ENCODE measurements around the gene CTBP2.

Gene CTBP2

DNA sequence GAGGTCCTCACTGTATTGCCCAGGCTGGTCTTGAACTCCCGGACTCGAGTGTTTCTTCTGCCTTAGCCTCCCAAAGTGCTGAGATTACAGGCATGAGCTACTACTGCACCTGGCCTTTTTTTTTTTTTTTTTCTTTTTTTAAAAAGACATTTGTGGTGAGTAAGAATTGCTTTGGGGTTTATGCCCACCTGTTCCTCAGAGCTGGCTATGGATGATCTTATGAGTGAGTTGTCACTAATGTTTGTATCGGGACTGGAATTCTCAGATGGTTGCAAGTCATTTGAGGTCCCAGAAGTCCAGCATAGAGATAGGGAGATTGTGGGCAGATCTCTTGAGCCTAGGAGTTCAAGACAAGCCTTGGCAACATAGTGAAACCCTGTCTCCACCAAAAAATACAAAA lies 183.2 kb downstream of the CTBP2 start:
- no peak for DNase-seq (ENCODE audit: low spot score)

DNA sequence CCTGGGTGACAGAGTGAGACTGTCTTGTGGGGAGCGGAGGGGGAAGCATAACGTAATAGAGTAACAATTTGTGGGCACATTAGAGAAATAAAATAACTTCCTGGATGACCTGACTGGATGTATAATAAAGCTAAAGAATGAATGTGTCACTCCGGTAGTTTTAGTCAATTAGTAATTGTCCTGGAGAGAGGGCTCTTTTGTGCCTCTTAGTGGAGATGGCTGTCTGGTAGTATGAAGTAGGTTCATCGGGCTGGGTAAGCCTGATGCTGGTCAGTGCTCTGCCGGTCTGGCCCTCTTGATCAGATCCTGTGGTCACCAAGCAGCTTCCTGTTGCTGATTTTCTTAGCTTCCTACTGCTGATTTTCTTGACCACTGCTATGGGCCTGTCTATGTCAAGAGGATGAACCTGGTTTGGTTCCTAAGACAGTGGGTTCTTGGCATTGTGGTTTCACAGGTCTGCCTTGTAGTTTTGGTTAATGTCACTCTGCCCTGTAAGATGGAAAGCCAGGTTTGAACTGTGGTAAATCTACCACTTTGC lies 184.3 kb downstream of the CTBP2 start:
- no peak for DNase-seq (ENCODE audit: low spot score)

DNA sequence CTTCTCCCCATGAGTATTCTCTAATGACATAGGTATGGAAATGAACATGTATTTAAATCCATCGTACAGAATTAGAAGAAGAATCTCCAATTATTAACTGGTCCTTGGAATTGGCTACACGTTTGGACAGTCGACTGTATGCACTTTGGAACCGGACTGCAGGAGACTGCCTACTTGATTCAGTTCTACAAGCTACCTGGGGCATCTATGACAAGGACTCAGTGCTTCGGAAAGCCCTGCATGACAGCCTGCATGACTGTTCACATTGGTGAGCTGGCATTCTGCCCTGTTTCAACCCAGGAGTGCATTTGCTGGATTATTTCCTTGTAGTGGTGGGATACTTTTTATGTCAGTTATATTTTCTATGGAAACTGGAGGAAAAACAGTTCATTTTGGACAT lies 186.2 kb downstream of the CTBP2 start:
- no peak for DNase-seq (ENCODE audit: low spot score)

DNA sequence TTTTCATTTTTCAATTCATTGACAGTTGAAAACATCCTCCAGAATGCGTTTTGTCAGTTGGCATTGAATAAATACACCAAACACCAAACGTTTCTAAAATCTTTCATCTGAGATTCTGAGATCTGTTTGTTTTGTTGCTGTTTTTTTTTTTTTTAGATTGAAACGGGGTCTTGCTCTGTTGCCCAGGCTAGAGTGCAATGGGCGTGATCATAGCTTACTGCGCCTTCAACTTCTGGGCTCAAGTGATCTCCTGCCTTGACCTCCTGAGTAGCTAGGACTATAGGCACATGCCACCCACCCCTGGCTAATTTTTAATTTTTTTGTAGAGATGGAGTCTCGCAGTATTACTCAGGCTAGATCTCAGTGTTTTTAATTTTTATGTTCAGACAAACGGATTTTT lies 187.7 kb downstream of the CTBP2 start:
- no peak for DNase-seq (ENCODE audit: low spot score)

DNA sequence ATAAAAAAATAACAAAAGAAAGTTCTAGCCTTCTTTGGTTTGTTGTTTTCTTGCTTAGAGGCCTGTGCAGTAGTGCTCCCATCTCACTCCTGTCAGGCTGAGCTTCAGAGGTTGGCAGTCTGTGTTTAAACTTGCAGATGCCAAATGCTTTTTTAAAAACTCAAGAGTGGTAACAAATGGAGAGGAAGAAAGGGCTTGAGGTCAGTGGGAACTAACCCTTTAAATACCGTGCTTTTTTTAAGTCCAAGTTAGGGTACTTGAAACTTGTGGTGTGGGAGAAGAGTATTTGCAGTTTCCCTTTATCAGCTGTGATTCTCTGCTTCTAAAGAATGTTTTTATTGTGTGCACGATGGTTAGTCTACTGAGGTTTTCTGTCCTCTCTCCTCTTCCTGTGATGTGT lies 189.1 kb downstream of the CTBP2 start:
- DNase-seq (ENCODE audit: low spot score): no peak

DNA sequence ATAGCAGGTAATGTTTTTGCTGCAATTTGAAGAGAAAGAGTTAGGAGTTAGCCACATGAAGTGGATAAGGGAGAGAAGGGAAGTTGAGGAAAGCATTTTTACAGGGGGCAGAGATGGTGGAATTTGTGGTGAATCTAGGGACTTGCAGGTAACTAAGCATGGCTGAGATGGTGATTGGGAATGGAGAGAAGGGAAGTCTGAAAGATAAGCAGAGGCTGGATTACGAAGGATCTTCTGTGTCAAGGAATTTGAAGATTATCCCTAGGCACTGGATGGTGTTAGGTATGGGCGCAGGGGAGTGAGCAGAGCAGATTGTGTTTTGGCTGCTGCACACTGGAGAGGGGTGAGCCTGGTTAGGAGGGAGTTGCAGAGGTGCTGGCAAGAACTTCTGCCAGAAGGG lies 193.1 kb downstream of the CTBP2 start:
- DNase-seq (ENCODE audit: low spot score): no peak

DNA sequence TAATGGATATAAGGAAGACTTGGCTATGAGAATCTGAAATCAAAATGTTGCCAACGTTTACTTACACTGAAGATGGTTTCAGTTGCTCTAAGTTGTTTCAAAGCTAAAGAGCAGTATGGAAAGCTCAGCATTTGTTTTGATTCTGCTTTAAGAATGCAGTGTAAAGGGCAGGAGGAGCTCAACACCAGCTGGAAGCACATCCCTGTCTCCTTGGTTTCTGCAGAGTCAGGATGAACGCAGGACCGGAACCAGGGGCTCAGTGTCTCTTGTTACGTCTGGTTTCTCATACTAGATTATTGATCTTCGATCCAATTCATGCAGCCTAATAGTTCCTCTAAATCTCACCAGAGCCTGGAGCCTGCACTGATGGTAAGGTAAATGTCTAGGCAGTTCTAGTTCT lies 194.4 kb downstream of the CTBP2 start:
- DNase-seq (ENCODE audit: low spot score): no peak

DNA sequence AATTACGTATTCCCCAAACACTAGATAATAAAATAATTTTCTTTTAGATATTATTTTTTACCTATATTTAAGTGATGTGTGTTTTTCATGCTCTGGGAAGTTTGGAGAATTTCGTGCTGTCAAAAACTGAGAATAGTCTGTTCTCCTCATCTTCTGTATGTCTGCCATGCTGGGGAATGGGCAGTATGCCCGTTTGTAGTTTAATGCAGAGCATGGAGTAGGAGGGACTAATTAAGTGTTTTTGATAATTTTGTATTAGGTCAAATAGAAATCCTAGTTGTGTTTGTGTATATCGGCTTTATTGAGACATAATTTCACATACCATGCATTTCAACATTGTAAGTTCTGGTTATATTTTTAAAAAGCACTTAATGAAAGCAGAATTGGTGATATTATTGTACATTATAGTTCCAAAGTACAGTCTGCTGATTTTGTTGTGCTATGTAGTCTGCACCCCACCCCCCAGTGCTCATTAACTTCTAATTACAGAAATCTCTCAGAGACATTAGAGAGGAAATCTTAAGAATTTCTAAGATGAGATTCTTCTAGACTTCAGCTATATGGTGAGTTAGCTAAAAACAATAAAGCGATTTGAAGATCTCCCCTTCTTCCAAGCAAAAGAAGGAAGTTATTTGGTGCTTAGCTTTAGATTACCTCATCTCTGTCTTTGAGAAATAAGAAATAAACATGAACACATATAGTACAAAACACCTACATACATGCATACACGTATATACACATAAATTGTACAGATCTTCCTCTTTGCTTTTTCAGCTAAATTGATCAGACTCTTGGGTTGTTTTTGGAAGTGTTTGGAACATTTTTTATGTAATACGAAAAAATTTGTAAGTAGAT lies 196.3 kb downstream of the CTBP2 start:
- DNase-seq (ENCODE audit: low spot score): no peak

DNA sequence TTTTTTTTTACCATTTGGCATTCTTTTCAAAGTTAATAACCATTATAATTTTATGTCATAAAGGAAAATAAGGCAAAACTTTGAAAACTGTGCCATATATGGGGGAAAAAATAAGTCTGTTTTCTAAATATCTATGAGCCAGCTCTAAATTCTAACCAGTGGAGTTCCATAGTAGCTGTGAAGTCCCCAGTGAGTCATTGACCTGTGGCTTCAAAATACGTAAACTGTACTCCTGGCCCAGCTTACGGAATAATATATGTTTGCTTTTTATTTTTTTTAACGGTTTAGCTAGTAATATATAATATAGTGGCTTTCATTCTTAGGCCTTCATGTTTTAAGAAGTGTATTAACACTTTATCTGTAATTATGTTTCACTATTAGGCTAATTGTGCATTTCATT lies 197.9 kb downstream of the CTBP2 start:
- no peak for DNase-seq (ENCODE audit: low spot score)

DNA sequence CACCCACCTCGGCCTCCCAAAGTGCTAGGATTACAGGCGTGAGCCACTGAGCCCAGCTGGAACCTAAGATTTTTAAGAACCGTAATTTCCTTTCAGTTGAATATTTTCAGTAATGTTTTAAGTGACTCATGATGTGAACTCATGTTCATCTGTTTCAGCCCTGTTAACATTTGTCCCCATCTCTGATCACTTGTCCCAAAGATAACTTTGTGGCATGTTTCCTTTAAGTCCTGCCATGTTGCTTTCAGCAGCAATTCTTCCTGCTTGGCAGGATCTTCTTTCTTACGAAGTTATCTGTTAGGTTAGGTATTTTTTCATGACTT lies 199.2 kb downstream of the CTBP2 start:
- no peak for DNase-seq (ENCODE audit: low spot score)

DNA sequence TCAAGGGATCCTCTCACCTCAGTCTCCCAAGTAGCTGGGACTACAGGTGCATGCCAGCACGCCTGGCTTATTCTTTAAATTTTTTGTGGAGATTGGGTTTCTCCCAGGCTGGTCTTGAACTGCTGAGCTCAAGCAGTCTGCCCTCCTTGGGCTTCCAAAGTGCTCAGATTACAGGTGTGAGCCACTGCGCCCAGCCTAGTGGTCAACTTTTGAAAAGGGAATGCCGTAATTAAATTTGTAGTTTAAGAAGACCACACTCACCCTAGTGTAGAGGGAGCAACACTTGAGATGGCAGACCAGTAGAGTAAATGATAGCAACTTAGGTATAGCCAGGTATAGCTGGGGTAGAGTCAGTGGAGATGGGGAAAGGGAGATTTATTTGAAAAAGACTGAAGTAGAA lies 200.8 kb downstream of the CTBP2 start:
- no peak for DNase-seq (ENCODE audit: low spot score)

DNA sequence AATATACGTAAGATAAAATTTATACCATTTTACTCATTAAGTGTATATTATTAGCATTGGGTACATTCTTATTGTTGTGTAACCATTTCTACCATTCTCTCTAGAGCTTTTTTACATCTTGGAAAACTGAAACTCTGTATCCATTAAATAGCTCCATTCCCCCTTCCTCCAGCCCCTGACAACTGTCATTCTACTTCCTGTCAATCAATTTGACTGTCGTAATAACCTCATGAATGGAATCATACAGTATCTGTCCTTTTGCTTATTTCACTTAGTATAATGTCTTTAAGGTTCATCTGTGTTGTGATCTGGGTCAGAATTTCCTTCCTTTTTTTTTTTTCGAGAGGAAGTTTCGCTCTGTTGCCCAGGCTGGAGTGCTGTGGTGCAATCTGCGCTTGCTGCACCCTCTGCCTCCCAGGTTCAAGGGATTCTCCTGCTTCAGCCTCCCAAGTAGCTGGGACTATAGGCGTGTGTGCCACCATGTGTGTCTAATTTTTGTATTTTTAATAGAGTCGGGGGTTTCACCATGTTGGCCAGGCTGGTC lies 202.9 kb downstream of the CTBP2 start:
- no peak for DNase-seq (ENCODE audit: low spot score)

DNA sequence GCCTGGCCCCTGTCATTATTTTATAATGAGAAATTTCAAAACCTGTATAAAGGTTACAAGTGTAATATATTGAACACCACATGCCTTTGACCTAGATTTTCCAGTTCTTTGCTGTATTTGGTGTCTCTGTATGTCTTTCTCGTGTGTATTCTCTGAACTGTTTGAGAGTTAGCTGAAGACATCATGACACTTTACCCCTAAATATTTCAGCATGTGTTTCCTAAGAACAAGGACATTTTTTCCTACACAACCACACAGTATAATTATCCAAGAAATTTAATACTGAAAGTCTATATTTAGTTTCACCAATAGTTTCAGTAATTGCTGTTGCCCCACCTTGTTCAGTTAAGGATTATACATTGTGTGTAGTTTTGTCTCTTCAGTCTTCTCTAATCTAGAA lies 203.6 kb downstream of the CTBP2 start:
- DNase-seq (ENCODE audit: low spot score): no peak

DNA sequence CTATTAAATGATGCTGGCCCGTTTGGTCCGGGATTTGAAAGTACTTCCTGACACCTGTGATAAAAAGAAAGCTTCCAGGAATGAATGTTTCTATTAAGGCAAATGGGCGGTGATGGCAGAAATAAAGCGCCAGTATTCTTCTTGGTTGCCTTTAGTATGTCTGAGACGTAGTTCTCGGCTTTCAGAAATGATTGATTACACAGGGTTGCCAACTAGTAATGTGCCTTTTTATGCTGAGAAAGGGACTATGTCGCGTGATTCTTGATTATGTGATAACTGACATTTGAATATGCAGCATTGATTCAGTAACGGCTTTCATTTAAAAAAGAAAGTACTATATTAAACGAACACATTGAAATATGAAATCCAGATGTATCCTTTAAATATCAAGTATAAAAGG lies 204.5 kb downstream of the CTBP2 start:
- no peak for DNase-seq (ENCODE audit: low spot score)

DNA sequence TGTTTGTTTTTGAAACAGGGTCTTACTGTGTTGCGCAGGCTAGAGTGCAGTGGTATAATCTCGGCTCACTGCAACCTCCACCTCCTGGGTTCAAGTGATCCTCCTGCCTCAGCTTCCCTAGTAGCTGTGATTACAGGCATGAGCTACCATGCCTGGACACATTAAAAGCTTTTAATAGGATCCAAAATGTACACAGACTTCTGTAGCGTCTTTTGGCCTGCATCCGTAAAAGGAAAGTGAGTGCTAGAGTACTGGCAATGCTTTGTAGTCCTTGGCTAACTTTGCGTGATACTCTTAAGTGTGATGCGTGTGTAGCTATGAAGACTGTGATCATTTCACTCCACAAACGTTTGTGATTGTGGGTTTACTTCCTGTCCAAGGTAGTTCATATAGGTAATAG lies 205.1 kb downstream of the CTBP2 start:
- DNase-seq (ENCODE audit: low spot score): no peak

DNA sequence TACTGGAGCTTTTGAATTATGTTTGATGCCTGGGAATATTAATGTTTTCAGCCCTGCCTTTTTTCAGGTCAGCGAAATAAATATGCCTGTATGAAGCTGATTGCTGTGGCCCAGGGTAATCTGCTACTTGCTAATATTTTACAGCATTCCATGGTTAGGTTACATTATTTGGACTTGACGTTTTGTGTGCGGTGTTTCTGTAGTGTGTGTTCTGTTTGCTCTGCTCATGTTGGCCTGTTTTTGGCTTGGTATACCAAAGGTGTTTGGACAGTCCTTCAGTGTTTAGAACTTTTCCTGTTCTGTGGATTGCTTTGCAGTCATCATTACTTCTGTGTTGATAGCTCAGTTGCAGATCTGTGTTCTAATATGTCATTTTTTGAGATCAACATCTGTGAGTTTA lies 206.9 kb downstream of the CTBP2 start:
- no peak for DNase-seq (ENCODE audit: low spot score)

DNA sequence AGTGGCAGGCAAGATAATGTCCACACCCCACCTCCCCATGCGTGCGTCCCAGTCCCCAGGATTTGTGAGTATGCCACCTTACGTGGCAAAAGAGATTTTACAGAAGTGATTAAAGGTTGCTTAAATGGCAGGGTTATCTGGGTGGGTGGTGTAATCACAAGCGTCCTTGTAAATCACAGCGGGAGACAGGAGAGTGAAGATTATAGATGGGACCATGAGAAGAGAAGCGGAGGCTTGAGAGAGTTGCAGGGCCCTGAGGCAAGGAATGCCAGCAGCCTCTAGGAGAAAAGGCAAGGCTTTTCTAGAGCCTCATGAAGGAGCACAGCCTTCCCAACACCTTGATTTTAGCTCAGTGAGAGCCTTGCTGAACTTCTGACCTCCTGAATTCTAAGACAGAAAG lies 208.2 kb downstream of the CTBP2 start:
- no peak for DNase-seq (ENCODE audit: low spot score)

DNA sequence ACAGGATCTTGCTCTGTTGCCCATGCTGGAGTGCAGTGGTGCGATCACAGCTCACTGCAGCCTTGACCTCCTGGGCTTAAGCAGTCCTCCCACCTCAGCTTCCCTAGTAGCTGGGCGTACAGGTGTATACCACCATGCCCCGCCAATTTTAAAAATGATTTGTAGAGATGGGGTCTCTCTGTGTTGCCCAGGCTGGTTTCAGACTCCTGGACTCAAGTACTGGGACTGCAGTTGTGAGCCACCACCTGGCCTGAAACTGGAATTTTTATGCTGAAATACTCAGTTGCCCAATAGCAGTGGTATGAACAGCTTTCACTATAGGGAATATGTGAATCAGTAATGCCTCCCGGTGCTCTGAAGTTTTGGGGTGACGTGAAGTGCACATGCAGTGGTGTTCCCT lies 210.8 kb downstream of the CTBP2 start:
- no peak for DNase-seq (ENCODE audit: low spot score)

DNA sequence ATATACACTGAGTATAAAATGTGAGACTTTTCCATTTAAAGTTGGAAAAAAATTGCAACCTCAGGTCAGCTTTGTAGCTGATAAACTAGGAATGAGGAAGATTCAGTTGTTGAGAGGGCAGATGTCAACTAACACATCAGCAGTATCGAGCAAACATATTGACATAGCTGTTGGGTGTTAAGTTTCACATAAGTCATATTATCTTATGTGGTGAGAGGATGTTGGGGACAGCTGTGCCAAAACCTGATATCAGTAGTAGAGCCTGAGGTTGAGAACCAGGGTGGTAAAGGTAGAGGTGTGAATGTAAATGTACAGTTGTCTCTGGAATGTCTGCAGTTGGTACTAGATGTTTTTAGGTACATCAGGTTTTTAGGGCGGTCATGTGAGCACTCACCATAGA lies 213.4 kb downstream of the CTBP2 start:
- DNase-seq (ENCODE audit: low spot score): no peak

DNA sequence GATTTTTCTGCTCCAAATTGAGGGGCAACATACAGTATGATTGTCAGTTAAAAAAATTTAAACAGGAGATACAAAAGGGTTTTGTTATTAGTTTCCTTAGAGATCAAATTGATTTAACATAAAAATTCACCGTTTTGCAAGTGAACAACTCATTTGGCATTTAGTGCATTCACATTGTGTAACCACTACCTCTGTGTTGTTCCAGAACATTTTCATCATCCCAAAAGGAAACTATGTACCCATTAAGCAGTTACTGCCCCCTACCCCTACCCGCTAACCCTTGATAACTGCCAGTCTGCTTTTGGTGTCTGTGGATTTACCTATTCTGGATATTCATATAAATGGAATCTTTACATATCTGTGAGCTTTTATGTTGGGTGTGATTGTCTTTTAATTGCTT lies 215.4 kb downstream of the CTBP2 start:
- no peak for DNase-seq (ENCODE audit: low spot score)

DNA sequence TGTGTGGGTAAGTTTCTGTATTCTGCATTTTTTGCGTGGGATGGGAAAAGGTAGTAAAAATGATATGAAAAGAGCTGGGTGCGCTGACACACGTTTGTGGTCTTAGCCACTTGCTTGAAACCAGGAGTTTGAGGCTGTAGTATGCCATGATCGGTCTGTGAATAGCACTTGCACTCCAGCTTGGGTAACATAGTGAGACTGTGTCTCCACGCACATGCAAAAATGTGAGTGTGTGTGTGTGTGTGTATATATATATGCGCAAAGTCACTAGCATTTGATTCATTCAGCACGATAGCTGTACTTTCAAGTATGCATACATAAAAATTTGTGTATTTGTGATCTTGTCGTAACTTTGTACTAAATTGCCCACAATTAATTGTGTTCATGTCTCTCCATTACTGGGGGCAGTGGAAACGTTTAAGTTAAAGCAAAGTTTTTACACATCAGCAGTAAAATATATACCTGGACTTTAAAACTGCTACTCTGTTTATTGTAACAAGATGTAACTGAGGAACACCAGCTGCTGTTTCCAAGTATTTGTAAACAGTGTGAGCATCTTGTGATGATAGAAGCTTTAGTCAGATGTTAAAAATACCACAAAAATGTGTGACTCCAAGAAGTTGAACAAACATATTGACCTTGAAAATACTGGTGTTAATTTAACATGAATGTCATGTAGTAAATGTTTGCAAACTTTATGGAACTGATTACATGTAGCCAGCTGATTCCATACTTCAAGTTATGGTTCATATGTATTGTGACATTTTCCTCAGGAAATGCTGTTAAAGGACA lies 216.9 kb downstream of the CTBP2 start:
- no peak for DNase-seq (ENCODE audit: low spot score)

DNA sequence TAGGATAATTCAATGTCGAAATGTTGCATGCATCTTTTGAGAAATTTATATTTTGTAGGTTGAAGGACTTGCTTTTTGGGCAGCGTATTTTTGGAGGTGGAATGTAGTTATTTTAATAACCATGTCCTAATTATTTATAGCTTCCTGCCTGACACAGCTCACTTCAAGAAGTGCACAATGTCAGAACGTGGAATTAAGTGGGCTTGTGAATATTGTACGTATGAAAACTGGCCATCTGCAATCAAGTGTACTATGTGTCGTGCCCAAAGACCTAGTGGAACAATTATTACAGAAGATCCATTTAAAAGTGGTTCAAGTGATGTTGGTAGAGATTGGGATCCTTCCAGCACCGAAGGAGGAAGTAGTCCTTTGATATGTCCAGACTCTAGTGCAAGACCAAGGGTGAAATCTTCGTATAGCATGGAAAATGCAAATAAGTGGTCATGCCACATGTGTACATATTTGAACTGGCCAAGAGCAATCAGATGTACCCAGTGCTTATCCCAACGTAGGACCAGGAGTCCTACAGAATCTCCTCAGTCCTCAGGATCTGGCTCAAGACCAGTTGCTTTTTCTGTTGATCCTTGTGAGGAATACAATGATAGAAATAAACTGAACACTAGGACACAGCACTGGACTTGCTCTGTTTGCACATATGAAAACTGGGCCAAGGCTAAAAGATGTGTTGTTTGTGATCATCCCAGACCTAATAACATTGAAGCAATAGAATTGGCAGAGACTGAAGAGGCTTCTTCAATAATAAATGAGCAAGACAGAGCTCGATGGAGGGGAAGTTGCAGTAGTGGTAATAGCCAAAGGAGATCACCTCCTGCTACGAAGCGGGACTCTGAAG lies 217.8 kb downstream of the CTBP2 start:
- no peak for DNase-seq (ENCODE audit: low spot score)
